Nephron progenitor cell (in vitro differentiated cells): ENCODE results near the gene VMP1.
"Not testable (repeated sequence)": the region's sequence is repeated elsewhere in the genome, so short reads cannot be mapped to it uniquely, and the experiment has no call there.

Experiments
- DNase-seq: peaks from one replicate; pipeline ENCODE4 v3.0.0; 2021
- H3K27ac Mint-ChIP-seq: 2 replicates; pipeline ENCODE4 v1.8.0; 2021; ENCODE audit warnings: mild to moderate bottlenecking, moderate library complexity, mixed read lengths
- H3K27me3 Mint-ChIP-seq: 2 replicates; pipeline ENCODE4 v1.8.0; 2021; ENCODE audit warnings: mild to moderate bottlenecking, low read depth, mixed read lengths; ENCODE audit not compliant: poor library complexity
- H3K36me3 Mint-ChIP-seq: 2 replicates; pipeline ENCODE4 v1.8.0; 2021; ENCODE audit warnings: low read depth, mixed read lengths
- H3K4me1 Mint-ChIP-seq: 2 replicates; pipeline ENCODE4 v1.8.0; 2021; ENCODE audit warnings: mixed read lengths
- H3K4me3 Mint-ChIP-seq: 2 replicates; pipeline ENCODE4 v1.8.0; 2021; ENCODE audit warnings: mild to moderate bottlenecking, moderate library complexity, mixed read lengths
- H3K9me3 Mint-ChIP-seq: 2 replicates; pipeline ENCODE4 v1.8.0; 2021; ENCODE audit warnings: mild to moderate bottlenecking, moderate library complexity, mixed read lengths
- CTCF ChIP-seq: fragments of 200-600 bp; sonication (generic); IDR thresholded peaks from 2 replicates; pipeline ENCODE4 v1.5.0; 2021; ENCODE audit warnings: antibody characterized with exemption

The VMP1 gene

GRCh38 chr17:59786213-59786535, 78.7 kb downstream of the VMP1 start:
- Mint-ChIP-seq H3K36me3 (peaks cover 12% of the 10 kb centered on the region), H3K4me3 (no peak overlapping the region), H3K9me3 (no peaks in the 10 kb centered on the region), H3K27ac (peak overlapping the region; percentile 91), H3K4me1 (peaks cover 33% of the 10 kb centered on the region), H3K27me3 (no peaks in the 10 kb centered on the region)
- no peak for DNase-seq
- TF ChIP-seq CTCF: no peak

- DNase-seq: no peak
These were observed 79.3 kb downstream of the VMP1 start for GRCh38 chr17:59786536-59787319.

GRCh38 chr17:59789849-59790248, 82.4 kb downstream of the VMP1 start:
- not testable (repeated sequence) for H3K4me3 Mint-ChIP-seq, H3K27me3 Mint-ChIP-seq, DNase-seq, H3K27ac Mint-ChIP-seq, H3K9me3 Mint-ChIP-seq
- peaks cover 15% of the 10 kb centered on the region for H3K4me1 Mint-ChIP-seq
- H3K36me3 Mint-ChIP-seq: peaks cover 15% of the 10 kb centered on the region

More at GRCh38 chr17:59786536-59787319, 79.3 kb downstream of the VMP1 start:
- no peak for TF ChIP-seq CTCF
- Mint-ChIP-seq H3K27me3 (no peaks in the 10 kb centered on the region), H3K4me3 (no peak overlapping the region), H3K36me3 (peaks cover 15% of the 10 kb centered on the region), H3K9me3 (no peaks in the 10 kb centered on the region), H3K27ac (peak overlapping the region; percentile 91), H3K4me1 (peaks cover 33% of the 10 kb centered on the region)

- H3K27ac Mint-ChIP-seq, DNase-seq, H3K27me3 Mint-ChIP-seq, H3K9me3 Mint-ChIP-seq, H3K4me3 Mint-ChIP-seq: not testable (repeated sequence)
- Mint-ChIP-seq H3K4me1 (peaks cover 15% of the 10 kb centered on the region), H3K36me3 (peaks cover 15% of the 10 kb centered on the region)
These were observed 83.0 kb downstream of the VMP1 start for GRCh38 chr17:59790418-59790817.

GRCh38 chr17:59790910-59791309, 83.5 kb downstream of the VMP1 start:
- Mint-ChIP-seq H3K4me1 (peaks cover 15% of the 10 kb centered on the region), H3K9me3 (no peaks in the 10 kb centered on the region), H3K4me3 (no peak overlapping the region), H3K27ac (peak overlapping the region; percentile 10), H3K27me3 (no peaks in the 10 kb centered on the region), H3K36me3 (peaks cover 15% of the 10 kb centered on the region)
- no peak for DNase-seq
- no peak for TF ChIP-seq CTCF

- Mint-ChIP-seq H3K27me3 (no peaks in the 10 kb centered on the region), H3K27ac (peak overlapping the region; percentile 29), H3K36me3 (peaks cover 15% of the 10 kb centered on the region), H3K4me3 (no peak overlapping the region), H3K4me1 (peaks cover 6% of the 10 kb centered on the region), H3K9me3 (no peaks in the 10 kb centered on the region)
- TF ChIP-seq CTCF: no peak
- no peak for DNase-seq
These were observed 84.4 kb downstream of the VMP1 start for GRCh38 chr17:59791603-59792457.

GRCh38 chr17:59792458-59792823, 85.0 kb downstream of the VMP1 start:
- H3K4me1 Mint-ChIP-seq, H3K9me3 Mint-ChIP-seq, H3K4me3 Mint-ChIP-seq, H3K27me3 Mint-ChIP-seq, DNase-seq: not testable (repeated sequence)
- H3K27ac Mint-ChIP-seq: peak overlapping the region; percentile 29
- H3K36me3 Mint-ChIP-seq: peaks cover 15% of the 10 kb centered on the region
